Vagina (tissue), 2 donors: ENCODE results near the gene TMEM135.
"Not testable (repeated sequence)": the region's sequence is repeated elsewhere in the genome, so short reads cannot be mapped to it uniquely, and the experiment has no call there.

Source experiments
- CTCF ChIP-seq, 3 experiments: fragments of 450-650 bp in 2 of 3; fragments of 200-600 bp in 1 of 3; sonication (generic) in 1 of 3; IDR thresholded peaks; one replicate each; pipeline ENCODE4 v1.5.1; 2017 to 2019; ENCODE audit warnings: antibody characterized with exemption in 3 of 3, mild to moderate bottlenecking in 2 of 3, moderate library complexity in 2 of 3
- POLR2A ChIP-seq, 2 donors: fragments of 450-650 bp; IDR thresholded peaks; one replicate each; pipeline ENCODE4 v1.6.1; 2017; ENCODE audit warnings: antibody characterized with exemption in 2 of 2, mild to moderate bottlenecking in 2 of 2, moderate library complexity in 2 of 2
- POLR2AphosphoS5 ChIP-seq, 2 donors: sonication (generic); formaldehyde crosslinking; IDR thresholded peaks; one replicate each; pipeline ENCODE4 v1.9.0; 2017; ENCODE audit warnings: antibody characterized with exemption in 2 of 2, mild to moderate bottlenecking in 2 of 2, low read depth in 1 of 2; ENCODE audit not compliant: insufficient read depth in 1 of 2

DNA sequence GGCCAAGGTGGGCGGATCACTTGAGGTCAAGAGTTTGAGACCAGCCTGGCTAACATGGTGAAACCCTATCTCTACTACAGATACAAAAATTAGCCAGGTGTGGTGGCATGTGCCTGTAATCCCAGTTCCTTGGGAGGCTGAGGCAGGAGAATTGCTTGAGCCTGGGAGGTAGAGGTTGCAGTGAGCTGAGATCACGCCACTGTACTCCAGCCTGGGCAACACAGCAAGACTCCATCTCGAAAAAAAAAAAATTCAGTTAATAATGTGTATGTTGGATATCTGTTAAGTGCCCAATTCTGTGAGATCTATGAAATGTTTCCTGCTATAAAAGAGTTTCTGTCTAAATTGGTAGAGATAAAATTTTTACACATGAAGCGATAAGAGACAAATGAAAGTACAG is 45.4 kb upstream of the TMEM135 start:
- not testable (repeated sequence) for TF ChIP-seq POLR2A (IDR thresholded peaks at IDR 0.05); CTCF (IDR thresholded peaks at IDR 0.05); POLR2AphosphoS5 (IDR thresholded peaks at IDR 0.05; ENCODE audit: insufficient read depth in 1 of 2, low read depth in 1 of 2)
